ENCODE measurements around the gene APOO.
A peak's percentile ranks its signal among the peaks of the same experiment; 100 is the strongest.

APOO gene

DNA sequence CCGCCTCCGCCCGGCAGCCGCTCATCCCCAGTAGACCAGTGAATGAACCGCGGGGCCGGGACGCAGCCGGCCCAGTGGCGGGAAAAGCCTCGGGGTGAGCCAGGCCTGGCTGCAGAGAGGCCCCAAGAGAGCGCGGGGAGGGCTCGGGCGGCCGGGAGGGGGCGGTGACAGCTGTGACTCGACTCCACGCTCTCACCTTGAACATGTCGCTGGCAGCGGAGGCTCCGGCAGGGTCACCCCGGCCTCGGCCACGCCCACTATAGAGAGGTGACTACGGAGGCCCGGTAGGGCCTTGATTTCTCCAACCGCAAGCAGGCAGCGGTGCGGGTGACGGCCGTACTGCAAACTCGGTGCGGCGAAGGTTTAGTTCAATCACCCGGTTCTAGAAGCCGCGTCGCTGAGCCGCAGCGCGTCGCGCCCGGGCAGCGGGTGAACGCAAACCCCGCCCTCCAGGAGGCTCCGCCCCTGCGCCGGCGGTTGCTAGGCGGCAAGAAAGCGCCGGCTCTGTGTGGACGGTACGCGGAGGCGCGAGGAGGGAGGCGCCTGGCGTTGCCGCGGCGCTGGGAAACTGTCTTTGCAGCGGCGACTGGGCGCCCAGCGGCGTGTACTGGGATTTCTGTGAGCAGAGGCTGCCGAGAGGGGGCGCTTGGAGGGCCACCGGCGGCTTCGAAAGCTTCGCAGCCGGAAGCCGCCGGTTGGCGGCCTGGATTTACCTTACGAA, at the start of gene APOO, which contains the start of gene CXorf58:
TSS of gene APOO (minus strand) at position 441 of the 721 bp plus-strand sequence. CDS start at position 205, 236 bp downstream.
TSS of gene CXorf58 (plus strand) at position 509 of the 721 bp plus-strand sequence. CDS start 2,297 bp downstream, outside the sequence.
- peak; percentile 89 to 93 for DNase-seq

DNA sequence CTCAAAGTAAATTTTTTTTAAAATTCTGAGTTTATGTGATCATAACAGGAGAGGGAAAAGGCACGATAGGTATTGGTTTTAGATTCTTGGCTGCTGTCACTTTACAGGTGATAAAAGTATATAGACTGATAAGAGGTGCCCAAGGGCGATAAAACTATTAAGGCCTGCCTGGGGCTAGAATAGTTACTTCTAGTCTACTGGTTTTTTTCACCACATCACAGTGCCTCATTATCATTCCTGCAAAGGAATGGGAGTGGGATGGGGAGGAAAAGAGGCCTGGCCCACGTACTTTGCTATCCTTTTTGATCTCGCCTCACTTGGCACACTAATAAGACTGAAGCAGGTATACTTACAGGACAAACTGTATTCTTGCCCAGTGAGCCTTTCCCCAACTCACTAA, 46.7 kb upstream of the APOO start:
- DNase-seq: no peak

DNA sequence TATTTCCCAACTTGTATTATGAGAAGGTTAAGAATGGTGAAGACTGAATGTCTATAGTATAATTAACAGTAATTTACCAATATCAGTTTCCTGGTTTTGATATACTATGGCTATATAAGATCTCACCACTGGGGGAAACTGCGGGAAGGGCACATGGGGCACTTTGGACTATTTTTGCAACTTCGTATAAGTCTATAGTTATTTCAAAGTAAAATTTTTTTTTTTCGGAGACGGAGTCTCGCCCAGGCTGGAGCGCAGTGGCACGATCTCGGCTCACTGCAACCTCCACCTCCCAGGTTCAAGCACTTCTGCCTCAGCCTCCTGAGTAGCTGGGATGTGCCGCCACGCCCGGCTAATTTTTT, 46.2 kb upstream of the APOO start:
- DNase-seq: no peak

DNA sequence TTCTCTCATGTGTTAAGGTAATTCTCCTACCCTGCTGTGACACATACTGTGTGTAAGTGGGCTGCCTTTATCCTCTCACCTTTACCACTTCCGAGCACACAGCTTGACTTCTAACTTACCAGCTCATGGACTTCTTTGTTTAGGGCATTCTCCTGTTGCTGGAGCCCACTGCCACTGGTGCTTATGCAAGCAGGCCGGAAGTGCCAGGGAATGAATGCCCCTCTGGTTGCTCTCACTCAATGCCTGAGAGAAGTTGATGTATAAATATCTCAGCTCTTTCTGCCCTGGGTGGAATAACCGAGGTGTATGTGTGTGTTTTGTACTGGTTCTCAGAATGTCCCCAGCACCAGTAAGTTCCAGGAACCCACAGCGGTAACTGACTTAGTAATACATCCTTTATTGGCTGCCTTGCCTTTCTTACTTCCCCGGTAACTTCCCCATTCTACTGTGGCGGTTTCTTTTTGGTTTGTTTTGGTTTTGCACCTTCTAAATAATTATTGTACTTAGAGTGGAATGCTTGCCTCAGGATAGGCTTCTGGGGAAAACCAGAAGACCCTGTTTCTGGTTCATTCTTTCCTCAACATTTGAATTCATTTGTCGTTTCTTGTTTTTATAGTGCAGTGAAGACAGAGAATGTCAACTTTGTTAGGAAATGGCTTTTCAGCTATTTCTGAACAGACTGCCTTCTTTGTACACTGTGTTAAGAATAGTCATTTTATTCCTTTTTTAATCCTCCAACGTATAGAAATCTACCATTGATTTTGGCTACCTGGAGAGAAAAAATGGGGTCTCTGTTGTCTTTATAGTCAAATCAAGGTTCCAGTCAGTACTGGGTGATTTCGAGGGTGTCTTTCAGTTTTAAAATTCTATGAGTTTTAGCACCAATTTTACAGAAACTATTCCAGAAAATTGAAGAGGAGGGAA, 45.5 kb upstream of the APOO start:
- no peak for DNase-seq

DNA sequence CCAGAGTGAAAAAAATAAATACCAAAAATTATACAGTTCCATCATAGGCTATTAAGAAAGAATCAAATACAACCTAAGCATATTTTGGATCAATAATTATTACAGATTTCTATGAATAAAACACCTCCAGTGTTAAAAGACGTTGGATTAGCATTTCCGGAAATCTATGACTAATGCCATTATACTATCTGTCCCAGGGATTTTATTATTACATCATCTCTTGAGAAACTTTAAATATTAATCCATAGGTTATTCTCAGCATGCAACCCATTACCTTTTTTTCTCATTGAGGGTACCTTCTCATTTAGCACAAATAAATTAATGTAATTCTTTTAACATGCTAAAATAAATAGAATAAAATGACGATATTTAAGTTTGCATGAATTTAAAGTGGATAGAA, 44.7 kb upstream of the APOO start:
- DNase-seq: no peak

DNA sequence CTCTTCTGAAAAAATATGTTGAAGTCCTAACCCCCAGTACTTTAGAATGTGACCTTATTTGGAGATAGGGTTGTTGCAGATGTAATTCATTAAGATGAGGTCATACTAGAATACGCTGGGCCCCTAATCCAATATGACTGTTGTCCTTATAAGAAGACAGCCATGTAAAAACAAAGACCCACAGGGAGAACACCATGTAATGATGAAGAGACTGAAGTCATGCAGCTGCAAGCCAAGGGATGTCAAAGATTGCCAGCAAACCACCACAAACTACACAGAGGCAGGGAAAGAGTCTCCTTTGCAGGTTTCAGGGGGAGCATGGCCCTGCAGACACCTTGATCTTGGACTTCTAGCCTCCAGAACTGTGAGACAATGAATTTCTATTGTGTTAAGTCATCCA, 37.5 kb upstream of the APOO start:
- no peak for DNase-seq

DNA sequence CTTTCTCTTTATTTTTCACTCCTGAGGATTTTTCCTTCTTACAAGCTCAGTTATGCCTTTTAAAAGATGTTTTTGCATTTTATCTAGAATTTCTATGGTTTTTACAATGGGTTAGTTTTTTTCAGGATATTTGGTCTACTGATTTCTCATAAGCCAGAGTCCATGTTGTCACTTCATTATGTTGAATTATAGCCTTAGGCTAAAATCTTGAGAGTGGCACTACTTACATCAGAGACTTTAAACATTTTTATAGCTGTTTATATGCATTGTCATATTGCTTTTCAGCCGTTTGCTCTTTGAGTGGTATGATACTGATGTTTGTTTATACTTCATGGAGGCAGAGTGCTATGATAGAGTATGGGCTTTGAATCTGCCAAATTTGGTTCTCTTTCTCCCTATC, 36.5 kb upstream of the APOO start:
- DNase-seq: no peak

DNA sequence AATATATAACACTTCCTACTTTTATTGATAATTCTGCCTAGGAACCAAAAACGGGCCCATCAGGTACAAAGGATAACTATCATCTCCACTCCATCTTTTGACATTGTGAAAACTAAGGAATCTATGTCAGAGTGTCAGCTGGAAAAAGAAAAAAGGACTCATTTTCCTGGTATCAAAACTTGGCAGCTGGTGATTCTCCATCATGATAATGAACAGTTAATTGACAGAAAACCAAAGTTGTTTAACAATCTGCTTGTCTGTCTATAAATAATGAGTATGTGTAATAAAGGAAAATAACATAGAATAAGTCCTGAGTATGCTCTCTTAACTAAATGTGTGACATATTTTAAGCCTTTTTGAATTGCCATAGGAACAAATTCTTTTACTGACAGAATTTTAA, 31.5 kb upstream of the APOO start:
- no peak for DNase-seq

DNA sequence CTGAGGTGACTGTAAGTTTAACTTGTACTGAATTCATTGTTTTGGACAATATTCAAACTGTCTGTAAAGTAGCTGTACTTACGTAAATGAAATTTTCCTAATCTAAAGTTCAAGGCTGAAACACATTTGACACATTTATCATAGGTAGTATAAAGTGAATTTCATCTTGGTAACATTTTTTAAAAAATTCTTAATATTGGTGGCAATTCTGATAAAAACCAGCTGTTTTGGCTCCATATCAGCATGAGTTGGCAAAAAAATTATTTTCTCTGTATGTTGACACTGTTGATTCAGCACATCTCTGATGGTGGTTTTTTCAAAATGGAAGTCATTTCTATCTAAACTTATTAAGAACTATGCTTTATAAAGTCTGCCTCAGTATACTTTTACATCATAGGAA, 31.0 kb upstream of the APOO start:
- no peak for DNase-seq

DNA sequence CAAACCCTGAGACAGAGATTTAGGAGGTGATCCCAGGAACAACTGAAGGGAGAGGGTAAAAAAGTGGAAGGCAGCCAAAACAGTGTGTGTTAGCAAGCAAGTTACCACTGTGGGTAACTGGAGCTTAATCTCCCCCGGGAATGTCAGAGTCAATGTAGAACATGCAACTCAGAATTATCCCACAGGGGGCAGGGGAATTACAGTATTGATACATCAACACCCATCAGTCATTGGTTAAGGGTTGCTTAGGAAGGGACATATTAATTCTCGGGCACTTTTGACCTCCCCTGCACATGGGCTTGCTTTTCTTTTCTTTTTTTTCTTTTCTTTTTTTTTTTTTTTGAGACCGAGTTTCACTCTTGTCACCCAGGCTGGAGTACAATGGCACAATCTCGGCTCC, 29.4 kb upstream of the APOO start:
- no peak for DNase-seq

DNA sequence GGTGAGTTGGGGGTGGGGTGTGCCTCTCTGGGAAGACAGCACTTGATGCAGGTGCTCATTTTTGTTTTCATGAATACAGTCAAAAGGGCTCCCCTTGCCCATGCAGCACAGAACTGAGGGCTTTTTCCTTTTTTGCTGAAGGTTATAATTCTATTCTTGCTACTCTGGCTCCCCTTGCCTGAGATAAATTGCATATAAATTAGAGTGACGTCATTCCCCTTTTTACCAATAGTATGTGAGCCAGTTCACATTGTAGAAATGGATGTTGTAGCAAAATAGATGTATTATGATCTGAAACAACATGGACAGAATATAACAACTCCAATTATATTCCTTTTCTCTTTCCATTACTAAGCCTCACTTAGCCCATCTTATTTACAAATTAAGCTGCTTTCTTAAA, 28.4 kb upstream of the APOO start:
- DNase-seq: no peak

DNA sequence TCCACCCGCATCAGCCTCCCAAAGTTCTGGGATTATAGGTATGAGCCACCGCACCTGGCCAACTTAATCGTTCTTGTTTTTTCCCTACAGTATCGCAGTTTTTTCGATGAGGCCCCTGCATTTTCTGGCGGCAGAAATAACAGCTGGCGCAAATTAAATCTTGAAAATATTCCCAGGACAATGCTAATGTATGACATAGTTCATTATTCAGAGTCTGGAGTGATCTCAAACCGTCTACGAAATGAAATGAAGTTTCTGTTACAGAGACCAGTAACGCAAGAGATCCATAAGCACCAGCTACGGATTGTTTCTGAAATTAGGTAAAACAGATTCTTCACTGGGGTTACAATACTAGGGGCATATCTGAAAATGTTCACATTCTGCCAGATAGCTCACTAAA, 27.4 kb upstream of the APOO start:
- DNase-seq: no peak

DNA sequence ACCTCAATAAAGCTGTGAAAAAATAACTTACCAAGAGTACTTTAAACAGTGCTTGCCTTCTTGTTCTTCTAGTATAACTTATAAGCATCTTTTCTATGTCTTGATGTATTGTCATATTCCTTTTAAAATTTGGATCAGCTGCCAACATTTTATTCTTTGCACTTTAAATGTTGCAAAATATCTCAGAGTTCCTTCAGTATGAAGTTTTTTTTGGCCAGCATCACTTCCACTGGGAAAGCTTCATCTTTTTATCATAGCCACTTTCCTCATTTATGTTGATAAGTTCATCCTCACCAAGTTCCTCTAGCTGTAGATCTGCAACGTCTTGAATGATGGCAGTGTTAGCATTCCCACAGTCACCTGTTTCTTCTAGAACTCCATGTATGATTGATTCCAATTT, 24.3 kb upstream of the APOO start:
- DNase-seq: no peak

DNA sequence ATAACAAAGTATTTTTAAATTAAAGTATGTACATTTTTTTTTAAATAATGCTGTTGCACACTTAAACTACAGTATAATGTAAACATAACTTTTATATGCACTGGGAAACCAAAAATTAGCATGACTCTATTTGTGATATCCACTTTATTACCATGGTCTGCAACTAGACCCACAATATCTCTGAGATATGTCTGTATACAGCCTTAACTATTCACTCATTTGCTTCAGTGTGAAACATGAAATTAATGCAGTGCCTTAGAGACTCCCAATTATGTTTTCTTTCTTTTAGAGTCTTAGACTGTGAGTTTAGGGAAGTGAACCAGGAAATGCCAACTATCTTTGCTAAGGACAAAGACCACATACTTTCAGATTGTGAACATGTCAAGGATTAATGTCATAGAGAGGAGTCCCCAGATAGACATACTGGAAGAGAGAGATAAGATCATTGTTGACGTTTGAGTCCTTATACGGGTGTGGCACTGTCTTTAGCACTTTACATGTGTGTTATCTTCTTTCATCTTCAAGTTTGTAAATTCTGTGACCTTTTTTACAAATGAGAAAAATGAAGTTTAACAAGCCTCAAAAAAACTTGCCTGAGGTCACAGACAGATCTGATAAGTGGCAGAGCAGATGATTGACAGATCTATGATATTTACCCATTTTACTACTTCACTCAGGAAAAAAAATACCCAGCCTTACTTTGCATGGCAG, 23.3 kb upstream of the APOO start:
- no peak for DNase-seq

DNA sequence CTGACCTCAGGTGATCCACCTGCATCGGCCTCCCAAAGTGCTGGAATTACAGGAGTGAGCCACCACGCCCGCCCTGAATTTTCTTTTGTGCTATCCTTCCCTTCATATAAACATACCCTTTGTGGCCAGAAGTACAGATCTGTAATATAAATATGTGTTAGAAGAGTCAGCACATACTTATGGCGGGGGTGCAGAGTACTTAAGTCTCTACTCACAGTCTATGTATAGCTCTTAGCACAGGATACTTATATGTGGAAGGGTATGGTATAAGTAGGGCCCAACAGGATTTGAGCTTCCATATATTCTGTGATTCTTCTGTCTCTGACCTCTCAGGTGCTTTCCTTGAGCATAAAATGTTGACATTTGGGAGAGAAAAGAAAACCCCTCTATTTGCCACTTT, 18.3 kb upstream of the APOO start:
- DNase-seq: no peak

DNA sequence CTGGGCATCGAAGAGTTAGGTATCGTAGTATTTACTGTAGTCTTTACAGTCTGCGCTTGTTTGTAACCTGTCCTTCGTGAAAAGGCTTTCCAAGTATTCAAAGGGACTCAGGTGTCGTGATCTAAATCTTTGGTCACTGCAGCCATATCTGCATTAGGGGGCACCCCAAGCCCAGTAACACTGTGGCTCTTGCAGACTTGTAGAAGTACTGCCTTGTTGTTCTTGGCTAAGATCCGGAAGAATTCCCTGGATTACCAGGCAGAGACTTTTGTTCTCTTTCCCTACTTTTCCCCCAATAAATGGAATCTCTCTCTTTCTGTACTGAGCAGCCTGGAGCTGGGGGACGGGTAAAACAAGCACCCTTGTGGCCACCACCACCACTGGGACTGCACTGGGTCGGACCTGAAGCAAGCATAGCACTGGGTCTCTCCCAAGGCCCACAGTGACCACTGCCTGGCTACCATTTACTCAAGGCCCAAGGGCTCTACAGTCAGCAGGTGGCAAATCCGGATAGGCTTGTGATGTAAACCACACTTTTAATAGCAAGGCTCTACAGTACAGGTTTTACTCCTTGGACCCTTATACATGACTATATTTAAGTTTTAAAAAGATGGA, 12.1 kb upstream of the APOO start:
- DNase-seq: no peak

DNA sequence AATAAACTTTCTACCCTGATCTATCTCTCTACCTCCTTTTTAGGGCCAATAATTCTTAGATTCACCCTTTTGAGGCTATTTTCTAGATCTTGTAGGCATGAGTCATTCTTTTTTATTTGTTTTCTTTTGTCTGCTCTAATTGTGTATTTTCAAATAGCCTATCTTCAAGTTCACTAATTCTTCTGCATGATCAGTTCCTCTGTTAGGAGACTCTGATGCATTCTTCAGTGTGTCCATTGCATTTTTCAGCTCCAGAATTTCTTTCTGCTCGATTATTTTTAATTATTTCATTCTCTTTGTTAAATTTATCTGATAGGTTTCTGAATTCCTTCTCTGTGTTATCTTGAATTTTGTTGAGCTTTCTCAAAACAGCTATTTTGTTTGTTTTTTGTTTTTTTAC, 11.4 kb upstream of the APOO start:
- DNase-seq: no peak

DNA sequence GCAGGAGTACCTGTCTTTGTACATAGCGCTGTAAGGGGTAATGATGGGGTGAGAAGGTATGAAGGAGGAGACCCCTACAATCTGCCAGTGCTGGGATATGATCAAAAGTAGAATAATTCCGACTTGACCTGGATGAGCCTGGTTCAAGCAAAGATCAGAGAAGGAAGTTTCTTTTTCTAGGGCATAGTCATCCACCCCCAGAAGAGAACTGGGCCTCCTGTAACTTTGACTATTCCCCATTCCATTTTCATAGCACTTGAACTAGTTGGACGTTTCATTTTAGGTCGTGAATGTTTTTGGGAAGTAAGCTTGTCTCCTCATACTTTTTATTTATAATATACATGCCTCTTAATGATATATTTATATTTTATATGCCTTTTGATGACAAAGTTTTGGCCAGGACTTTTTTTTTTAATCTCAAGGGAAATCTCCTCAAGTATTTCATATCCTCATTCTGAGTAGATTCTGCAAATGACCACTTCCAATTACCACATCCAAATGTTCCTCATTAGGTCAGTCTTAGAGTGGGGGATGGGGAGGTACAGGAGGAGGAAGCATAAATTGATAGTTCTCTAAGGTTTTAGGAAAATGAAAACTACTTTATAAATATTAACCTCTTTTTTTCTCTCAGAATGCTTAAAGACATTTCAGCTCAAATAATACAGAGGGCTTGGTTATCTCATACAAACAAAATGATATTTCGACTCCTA, 3.5 kb upstream of the APOO start:
- no peak for DNase-seq

DNA sequence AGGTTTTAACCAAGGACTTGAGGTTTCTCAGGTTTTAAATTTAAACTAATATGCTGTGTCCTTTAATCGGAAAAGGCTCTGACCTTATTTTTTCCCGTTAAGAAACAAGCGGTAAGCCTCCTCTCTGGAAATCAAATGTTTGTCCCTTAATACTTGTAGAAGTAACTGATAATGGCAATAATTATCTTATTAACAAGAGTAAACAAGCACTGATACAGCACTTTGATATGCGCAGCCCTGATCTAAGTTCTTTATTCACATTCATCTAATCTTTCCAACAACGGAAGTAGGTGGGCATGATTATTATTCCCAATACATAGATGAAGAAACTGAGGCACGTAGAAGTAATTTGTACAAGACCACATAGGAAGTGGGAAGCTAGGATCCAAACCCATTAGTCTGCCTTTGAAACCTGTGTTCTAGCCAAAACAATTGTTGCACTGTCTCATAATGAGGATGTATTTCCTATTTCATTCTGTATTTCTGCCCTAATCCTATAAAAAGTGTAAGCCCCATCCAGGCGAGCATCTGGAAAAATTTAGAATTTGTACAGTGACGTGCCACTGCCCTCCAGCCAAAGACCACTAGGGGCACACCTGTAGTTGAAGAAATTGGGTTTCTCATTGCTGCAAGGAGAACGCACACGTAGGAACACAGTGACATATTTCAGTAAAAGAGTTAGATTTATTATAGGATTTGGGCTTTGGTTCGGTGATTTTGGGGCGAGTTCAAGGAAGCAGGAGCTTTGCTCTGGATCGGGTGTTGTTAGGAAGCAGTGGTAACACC, 674 bp upstream of the APOO start:
- DNase-seq: no peak

DNA sequence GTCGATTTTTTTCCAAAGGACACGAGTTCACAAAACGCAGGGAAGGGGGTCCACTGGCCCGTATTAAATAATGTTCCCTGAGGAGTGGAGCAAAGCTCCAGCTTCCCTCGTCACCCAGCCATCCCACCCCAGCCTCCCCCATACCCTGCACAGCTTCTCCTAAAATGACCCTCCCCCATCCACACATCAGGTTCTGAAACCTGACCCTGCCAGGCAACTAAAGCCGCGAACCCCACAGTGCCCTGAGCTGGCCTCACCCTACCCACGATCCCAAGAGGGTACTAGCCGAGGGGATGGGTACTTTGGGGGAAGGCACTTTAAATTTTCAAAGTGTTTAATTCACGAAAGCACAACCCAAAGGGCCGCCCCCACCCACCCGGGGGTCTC, 634 bp downstream of the APOO start:
- no peak for DNase-seq

DNA sequence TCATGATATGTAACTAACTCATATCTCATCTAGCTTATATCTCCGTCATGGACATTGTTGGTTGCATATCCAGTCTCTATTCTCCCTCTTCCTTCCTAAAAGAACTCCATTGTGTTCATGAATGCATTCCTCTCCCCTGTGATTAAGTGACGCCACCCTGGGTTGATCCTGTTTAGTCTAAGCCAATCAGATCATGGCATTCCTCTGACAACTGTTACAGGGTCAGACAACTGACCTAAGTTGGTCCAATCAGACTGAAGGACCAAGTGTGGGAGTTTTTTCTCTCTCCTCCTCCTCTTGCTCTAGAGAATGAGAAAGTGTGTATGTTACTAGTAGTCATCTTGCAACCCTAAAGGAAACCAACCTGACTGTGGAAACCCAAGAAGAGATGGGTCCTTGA, 3.6 kb downstream of the APOO start:
- no peak for DNase-seq

DNA sequence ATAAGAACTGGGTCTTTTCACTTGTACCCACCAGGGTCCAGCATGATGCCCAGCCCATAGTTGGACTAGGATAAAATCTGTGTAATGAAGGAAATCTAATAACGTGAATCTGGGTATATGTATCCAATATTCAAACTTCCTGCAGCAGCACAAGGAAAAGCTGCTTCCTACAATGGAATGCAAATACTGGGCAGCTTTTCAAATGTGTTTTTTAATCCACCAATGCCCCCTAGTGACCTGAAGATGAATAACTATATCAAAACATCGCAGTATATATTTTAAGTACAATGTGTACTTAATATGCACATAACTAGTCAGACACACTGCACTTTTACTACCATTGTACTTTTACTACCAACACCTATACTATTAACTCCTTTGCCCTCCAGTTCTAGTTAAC, 5.3 kb downstream of the APOO start:
- DNase-seq: peak in 1 of 2 experiments; percentile 18
